Gastrocnemius medialis (tissue), 4 donors: ENCODE data around the gene ZP4.

Experiments used
- POLR2A ChIP-seq, 2 donors: fragments of 450-650 bp; IDR thresholded peaks; one replicate each; pipeline ENCODE4 v1.6.1; 2017; ENCODE audit warnings: antibody characterized with exemption in 2 of 2, mild to moderate bottlenecking in 2 of 2, moderate library complexity in 2 of 2
- TF ChIP-seq, protein P1 (sequence below), 5 experiments: fragments of 450-650 bp in 3 of 5; fragments of 200-600 bp in 2 of 5; sonication (generic) in 2 of 5; IDR thresholded peaks in 4 of 5; conservative IDR thresholded peaks in 1 of 5; 1 replicate in 4 of 5; 2 replicates in 1 of 5; pipeline ENCODE4 v1.5.1; 2016 to 2019; ENCODE audit warnings: antibody characterized with exemption in 5 of 5, mild to moderate bottlenecking in 3 of 5, moderate library complexity in 3 of 5

GRCh38 chr1:237879195-237879594 is 11.5 kb downstream of the ZP4 start:
- TF ChIP-seq, protein P1, sequence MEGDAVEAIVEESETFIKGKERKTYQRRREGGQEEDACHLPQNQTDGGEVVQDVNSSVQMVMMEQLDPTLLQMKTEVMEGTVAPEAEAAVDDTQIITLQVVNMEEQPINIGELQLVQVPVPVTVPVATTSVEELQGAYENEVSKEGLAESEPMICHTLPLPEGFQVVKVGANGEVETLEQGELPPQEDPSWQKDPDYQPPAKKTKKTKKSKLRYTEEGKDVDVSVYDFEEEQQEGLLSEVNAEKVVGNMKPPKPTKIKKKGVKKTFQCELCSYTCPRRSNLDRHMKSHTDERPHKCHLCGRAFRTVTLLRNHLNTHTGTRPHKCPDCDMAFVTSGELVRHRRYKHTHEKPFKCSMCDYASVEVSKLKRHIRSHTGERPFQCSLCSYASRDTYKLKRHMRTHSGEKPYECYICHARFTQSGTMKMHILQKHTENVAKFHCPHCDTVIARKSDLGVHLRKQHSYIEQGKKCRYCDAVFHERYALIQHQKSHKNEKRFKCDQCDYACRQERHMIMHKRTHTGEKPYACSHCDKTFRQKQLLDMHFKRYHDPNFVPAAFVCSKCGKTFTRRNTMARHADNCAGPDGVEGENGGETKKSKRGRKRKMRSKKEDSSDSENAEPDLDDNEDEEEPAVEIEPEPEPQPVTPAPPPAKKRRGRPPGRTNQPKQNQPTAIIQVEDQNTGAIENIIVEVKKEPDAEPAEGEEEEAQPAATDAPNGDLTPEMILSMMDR (IDR thresholded peaks at IDR 0.05 in 4 of 5, conservative IDR thresholded peaks at IDR 0.05 in 1 of 5) = no peak
- TF ChIP-seq POLR2A (IDR thresholded peaks at IDR 0.05) = no peak
